HEK293 (cell line): ENCODE measurements around the gene IBTK.

Experiments used
- CTCF ChIP-seq: fragments of 450-650 bp; formaldehyde crosslinking; IDR thresholded peaks from 2 replicates; pipeline ENCODE4 v1.5.1; 2016; ENCODE audit warnings: missing biosample characterization, missing genetic modification characterization
- HOXA7 ChIP-seq: sonication (generic); formaldehyde crosslinking; IDR thresholded peaks from 2 replicates; pipeline ENCODE4 v1.8.1; 2022; ENCODE audit warnings: missing genetic modification reagents, borderline replicate concordance
- YY1 ChIP-seq: fragments of 450-650 bp; formaldehyde crosslinking; IDR thresholded peaks from 2 replicates; pipeline ENCODE4 v1.5.1; 2018; ENCODE audit warnings: missing biosample characterization, missing genetic modification characterization
- ZFHX2 ChIP-seq: fragments of 450-650 bp; formaldehyde crosslinking; conservative IDR thresholded peaks from 2 replicates; pipeline ENCODE4 v1.5.1; 2016; ENCODE audit warnings: missing biosample characterization, missing genetic modification characterization
- ZNF121 ChIP-seq: fragments of 450-650 bp; formaldehyde crosslinking; IDR thresholded peaks from 2 replicates; pipeline ENCODE4 v1.5.1; 2016; ENCODE audit warnings: missing biosample characterization, missing genetic modification characterization
- ZNF239 ChIP-seq: fragments of 450-650 bp; formaldehyde crosslinking; IDR thresholded peaks from 2 replicates; pipeline ENCODE4 v1.5.1; 2016; ENCODE audit warnings: missing biosample characterization, missing genetic modification characterization
- ZNF280C ChIP-seq: fragments of 450-650 bp; formaldehyde crosslinking; IDR thresholded peaks from 2 replicates; pipeline ENCODE4 v1.5.1; 2016; ENCODE audit warnings: missing biosample characterization, missing genetic modification characterization
- ZNF335 ChIP-seq: fragments of 450-650 bp; formaldehyde crosslinking; conservative IDR thresholded peaks from 2 replicates; pipeline ENCODE4 v1.5.1; 2016; ENCODE audit warnings: missing biosample characterization, missing genetic modification characterization
- ZNF629 ChIP-seq: fragments of 450-650 bp; formaldehyde crosslinking; IDR thresholded peaks from 2 replicates; pipeline ENCODE4 v1.5.1; 2017; ENCODE audit warnings: missing biosample characterization, missing genetic modification characterization
- ZNF768 ChIP-seq: fragments of 450-650 bp; formaldehyde crosslinking; IDR thresholded peaks from 2 replicates; pipeline ENCODE4 v1.5.1; 2018; ENCODE audit warnings: missing biosample characterization, mild to moderate bottlenecking, missing genetic modification characterization
- ZNF777 ChIP-seq: fragments of 450-650 bp; formaldehyde crosslinking; IDR thresholded peaks from 2 replicates; pipeline ENCODE4 v1.5.1; 2017; ENCODE audit warnings: missing biosample characterization, missing genetic modification characterization, borderline replicate concordance
- ZSCAN16 ChIP-seq: fragments of 450-650 bp; formaldehyde crosslinking; IDR thresholded peaks from 2 replicates; pipeline ENCODE4 v1.5.1; 2016; ENCODE audit warnings: missing biosample characterization, missing genetic modification characterization

- TF ChIP-seq ZNF768 (tag by site-specific recombination) (no peak), ZNF629 (tag by site-specific recombination) (no peak), ZFHX2 (no peak), YY1 (tag by site-specific recombination) (no peak), ZNF335 (no peak), ZNF777 (tag by site-specific recombination) (no peak), CTCF (no peak), ZNF280C (tag by site-specific recombination) (no peak), HOXA7 (no peak), ZNF121 (no peak), ZSCAN16 (no peak), ZNF239 (no peak)
Observed at GRCh38 chr6:82129797-82130196, 117.7 kb downstream of the IBTK start.
